MM.1S (cell line): ENCODE results near the gene ZBTB17.

Experiments used
- CTCF ChIP-seq: fragments of 300-600 bp; sonication (generic); IDR thresholded peaks from 2 replicates; pipeline ENCODE4 v1.5.1; 2016; ENCODE audit warnings: antibody characterized with exemption, low read length, mixed read lengths
- EZH2 ChIP-seq: fragments of 300-600 bp; sonication (generic); optimal IDR thresholded peaks from 2 replicates; pipeline ENCODE3; 2017; ENCODE audit warnings: low read depth, mild to moderate bottlenecking, antibody characterized with exemption, low read length, mixed read lengths
- EZH2phosphoT487 ChIP-seq: fragments of 300-600 bp; sonication (generic); IDR thresholded peaks from 2 replicates; pipeline ENCODE4 v1.6.1; 2018; ENCODE audit warnings: antibody characterized with exemption, low read length

- TF ChIP-seq EZH2 (no peak), CTCF (no peak), EZH2phosphoT487 (no peak)
Measured at GRCh38 chr1:15959827-15960446, 16.0 kb downstream of the ZBTB17 start.
